Liver (tissue), 9 donors: ENCODE data around the gene CHEK2. TPM values are rescaled to one million over a fixed set of nuclear protein-coding genes. Genes with fewer than 3 reads are reported as not detected.

Experiments used
- DNase-seq: peaks from one replicate; pipeline ENCODE4 v3.0.0-alpha.2; 2017; ENCODE audit warnings: low spot score
- H3K27ac ChIP-seq, 2 donors: one replicate each; pipeline ENCODE4 v1.7.0; 2013; ENCODE audit warnings: inconsistent platforms in 2 of 2, low read length in 2 of 2, control low read depth in 1 of 2, low read depth in 1 of 2, mild to moderate bottlenecking in 1 of 2
- H3K27me3 ChIP-seq, 4 donors: one replicate each; pipeline versions ENCODE4 v1.6.1 to v1.7.0; 2013; ENCODE audit warnings: low read length in 3 of 4, inconsistent platforms in 1 of 4, mild to moderate bottlenecking in 1 of 4, moderate library complexity in 1 of 4; ENCODE audit not compliant: control insufficient read depth in 4 of 4, insufficient read depth in 4 of 4
- H3K36me3 ChIP-seq, 4 donors: one replicate each; pipeline versions ENCODE4 v1.6.1 to v1.7.0; 2013; ENCODE audit warnings: low read length in 3 of 4, mild to moderate bottlenecking in 3 of 4, low read depth in 1 of 4, moderate library complexity in 1 of 4; ENCODE audit not compliant: control insufficient read depth in 4 of 4, insufficient read depth in 3 of 4
- H3K4me1 ChIP-seq, 4 donors: one replicate each; pipeline versions ENCODE4 v1.6.1 to v1.7.0; 2013; ENCODE audit warnings: low read length in 3 of 4, mild to moderate bottlenecking in 3 of 4, moderate library complexity in 1 of 4; ENCODE audit not compliant: control insufficient read depth in 4 of 4, insufficient read depth in 4 of 4
- H3K4me3 ChIP-seq, 3 donors: one replicate each; pipeline versions ENCODE4 v1.6.1 to v1.7.0; 2013; ENCODE audit warnings: low read length in 3 of 3, control low read depth in 1 of 3, low read depth in 1 of 3, mild to moderate bottlenecking in 1 of 3
- H3K9ac ChIP-seq, 2 donors: one replicate each; pipeline ENCODE4 v1.7.0; 2013; ENCODE audit warnings: low read length in 2 of 2, mild to moderate bottlenecking in 2 of 2, moderate library complexity in 2 of 2, control low read depth in 1 of 2, low read depth in 1 of 2
- H3K9me3 ChIP-seq, 4 donors: one replicate each; pipeline versions ENCODE4 v1.6.1 to v1.7.0; 2013; ENCODE audit warnings: low read length in 3 of 4; ENCODE audit not compliant: control insufficient read depth in 4 of 4
- EGR1 ChIP-seq, 2 donors: IDR thresholded peaks; 2 replicates each; pipeline ENCODE4 v1.6.1; 2016 to 2018; ENCODE audit warnings: antibody characterized with exemption in 2 of 2, low read depth in 2 of 2
- FOXA1 ChIP-seq: IDR thresholded peaks from 2 replicates; pipeline ENCODE4 v1.6.1; 2016; ENCODE audit warnings: antibody characterized with exemption
- HNF4A ChIP-seq, 2 donors: conservative IDR thresholded peaks; 2 replicates each; pipeline ENCODE4 v1.6.1; 2016; ENCODE audit warnings: antibody characterized with exemption in 2 of 2, mild to moderate bottlenecking in 2 of 2
- HNF4G ChIP-seq: IDR thresholded peaks from 2 replicates; pipeline ENCODE4 v1.6.1; 2016; ENCODE audit warnings: antibody characterized with exemption
- JUND ChIP-seq, 2 donors: IDR thresholded peaks; 2 replicates each; pipeline ENCODE4 v1.6.1; 2016; ENCODE audit warnings: antibody characterized with exemption in 2 of 2
- NR2F2 ChIP-seq: IDR thresholded peaks from 2 replicates; pipeline ENCODE4 v1.6.1; 2016; ENCODE audit warnings: antibody characterized with exemption
- RXRA ChIP-seq, 2 donors: IDR thresholded peaks; 2 replicates each; pipeline ENCODE4 v1.6.1; 2017 to 2018; ENCODE audit warnings: antibody characterized with exemption in 2 of 2, mild to moderate bottlenecking in 1 of 2
- SP1 ChIP-seq: IDR thresholded peaks from 2 replicates; pipeline ENCODE4 v1.6.1; 2018; ENCODE audit warnings: antibody characterized with exemption, mild to moderate bottlenecking
- TAF1 ChIP-seq: conservative IDR thresholded peaks from 2 replicates; pipeline ENCODE4 v1.6.1; 2016; ENCODE audit warnings: antibody characterized with exemption, mild to moderate bottlenecking
- YY1 ChIP-seq: IDR thresholded peaks from 2 replicates; pipeline ENCODE4 v1.6.1; 2016; ENCODE audit warnings: antibody characterized with exemption, mild to moderate bottlenecking
- WGBS: extraction: QIAGEN DNeasy Blood & Tissue Kit; methylation state at CpG from one replicate; pipeline ENCODE4 v1.1.7; 2013; 5-methylcytosine and 5-hydroxymethylcytosine counted together
- polyA plus RNA-seq, 2 donors: library from polyadenylated mRNA; stranded (reverse) in 1 of 2; unstranded in 1 of 2; fragments of 200-250 nt in 1 of 2; fragments of >200 nt in 1 of 2; fragmentation: Nextera tagmentation in 1 of 2; extraction: Ambion mirVana in 1 of 2; gene quantifications; one replicate each; pipeline versions ENCODE4 v1.2.1 to v1.2.3, GENCODE V29; 2013 to 2015
- total RNA-seq, 2 donors: library from RNA; depleted of rRNA; stranded (reverse); fragments of >200 nt; gene quantifications; one replicate each; pipeline ENCODE4 v1.2.3, GENCODE V29; 2014
- TF ChIP-seq, protein P1 (sequence below): IDR thresholded peaks from 2 replicates; pipeline ENCODE4 v1.6.1; 2016; ENCODE audit warnings: antibody characterized with exemption
- TF ChIP-seq, protein P2 (sequence below): IDR thresholded peaks from 2 replicates; pipeline ENCODE4 v1.6.1; 2016; ENCODE audit warnings: antibody characterized with exemption, mild to moderate bottlenecking
- donor health status: healthy.
- donor health status: healthy.
- donor health status: healthy.
- donor health status: healthy.
- donor health status: healthy.

The CHEK2 gene
- total and polyA plus RNA-seq, 4 donors: 1.4 to 10.6 (median 2.8) TPM

DNA sequence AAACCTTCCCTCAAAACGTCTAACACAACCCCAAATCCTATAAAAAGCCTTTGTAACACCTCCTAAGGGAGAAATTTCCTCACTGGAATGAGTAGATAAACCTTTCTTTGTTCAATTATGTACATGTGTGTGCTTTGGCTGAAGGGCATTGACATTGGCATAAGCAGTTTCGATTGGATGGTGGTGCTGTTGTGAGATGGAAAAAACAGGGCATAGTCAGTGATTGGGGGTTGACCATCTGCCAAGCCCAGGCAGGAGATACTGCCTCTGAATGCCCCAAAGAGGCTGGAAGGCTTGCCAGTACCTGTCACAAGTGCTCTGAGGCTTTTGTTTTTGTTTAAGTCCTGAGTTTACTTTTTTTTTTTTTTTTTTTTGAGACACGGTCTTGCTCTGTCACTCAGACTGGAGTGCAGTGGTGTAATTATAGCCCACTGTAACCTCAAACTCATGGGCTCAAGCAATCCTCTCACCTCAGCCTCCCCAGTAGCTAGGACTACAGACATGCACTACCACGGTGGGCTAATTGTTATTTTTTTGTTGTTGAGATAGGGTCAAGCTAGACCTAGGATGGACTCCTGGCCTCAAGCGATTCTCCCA, 29.7 kb upstream of the CHEK2 start:
- H3K4me1 ChIP-seq: peaks cover 2 to 20% (median 7%) of the 10 kb centered on the region in 4 donors
- peaks cover 0 to 7% (median 3%) of the 10 kb centered on the region in 4 donors for H3K36me3 ChIP-seq
- WGBS: 55% methylated on average over 5 of the region's 5 CpGs
- no peak overlapping the region for H3K4me3 ChIP-seq
- TF ChIP-seq HNF4A (conservative IDR thresholded peaks at IDR 0.05) (peak; percentile 33 to 41), NR2F2 (no peak), FOXA1 (no peak), SP1 (peak; percentile 61), RXRA (IDR thresholded peaks at IDR 0.05) (peak; percentile 71 to 80), YY1 (no peak), EGR1 (IDR thresholded peaks at IDR 0.05; ENCODE audit: low read depth in 2 of 2) (peak in 1 of 2 donors; percentile 61), JUND (IDR thresholded peaks at IDR 0.05) (peak; percentile 39 to 63)
- TF ChIP-seq, protein P1, sequence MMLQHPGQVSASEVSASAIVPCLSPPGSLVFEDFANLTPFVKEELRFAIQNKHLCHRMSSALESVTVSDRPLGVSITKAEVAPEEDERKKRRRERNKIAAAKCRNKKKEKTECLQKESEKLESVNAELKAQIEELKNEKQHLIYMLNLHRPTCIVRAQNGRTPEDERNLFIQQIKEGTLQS: no peak
- TF ChIP-seq, protein P2, sequence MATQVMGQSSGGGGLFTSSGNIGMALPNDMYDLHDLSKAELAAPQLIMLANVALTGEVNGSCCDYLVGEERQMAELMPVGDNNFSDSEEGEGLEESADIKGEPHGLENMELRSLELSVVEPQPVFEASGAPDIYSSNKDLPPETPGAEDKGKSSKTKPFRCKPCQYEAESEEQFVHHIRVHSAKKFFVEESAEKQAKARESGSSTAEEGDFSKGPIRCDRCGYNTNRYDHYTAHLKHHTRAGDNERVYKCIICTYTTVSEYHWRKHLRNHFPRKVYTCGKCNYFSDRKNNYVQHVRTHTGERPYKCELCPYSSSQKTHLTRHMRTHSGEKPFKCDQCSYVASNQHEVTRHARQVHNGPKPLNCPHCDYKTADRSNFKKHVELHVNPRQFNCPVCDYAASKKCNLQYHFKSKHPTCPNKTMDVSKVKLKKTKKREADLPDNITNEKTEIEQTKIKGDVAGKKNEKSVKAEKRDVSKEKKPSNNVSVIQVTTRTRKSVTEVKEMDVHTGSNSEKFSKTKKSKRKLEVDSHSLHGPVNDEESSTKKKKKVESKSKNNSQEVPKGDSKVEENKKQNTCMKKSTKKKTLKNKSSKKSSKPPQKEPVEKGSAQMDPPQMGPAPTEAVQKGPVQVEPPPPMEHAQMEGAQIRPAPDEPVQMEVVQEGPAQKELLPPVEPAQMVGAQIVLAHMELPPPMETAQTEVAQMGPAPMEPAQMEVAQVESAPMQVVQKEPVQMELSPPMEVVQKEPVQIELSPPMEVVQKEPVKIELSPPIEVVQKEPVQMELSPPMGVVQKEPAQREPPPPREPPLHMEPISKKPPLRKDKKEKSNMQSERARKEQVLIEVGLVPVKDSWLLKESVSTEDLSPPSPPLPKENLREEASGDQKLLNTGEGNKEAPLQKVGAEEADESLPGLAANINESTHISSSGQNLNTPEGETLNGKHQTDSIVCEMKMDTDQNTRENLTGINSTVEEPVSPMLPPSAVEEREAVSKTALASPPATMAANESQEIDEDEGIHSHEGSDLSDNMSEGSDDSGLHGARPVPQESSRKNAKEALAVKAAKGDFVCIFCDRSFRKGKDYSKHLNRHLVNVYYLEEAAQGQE: no peak
- no peaks in the 10 kb centered on the region for H3K9me3 ChIP-seq
- H3K27me3 ChIP-seq: no peaks in the 10 kb centered on the region
- DNase-seq: no peak
- no peak overlapping the region for H3K9ac ChIP-seq
- no peak overlapping the region for H3K27ac ChIP-seq

DNA sequence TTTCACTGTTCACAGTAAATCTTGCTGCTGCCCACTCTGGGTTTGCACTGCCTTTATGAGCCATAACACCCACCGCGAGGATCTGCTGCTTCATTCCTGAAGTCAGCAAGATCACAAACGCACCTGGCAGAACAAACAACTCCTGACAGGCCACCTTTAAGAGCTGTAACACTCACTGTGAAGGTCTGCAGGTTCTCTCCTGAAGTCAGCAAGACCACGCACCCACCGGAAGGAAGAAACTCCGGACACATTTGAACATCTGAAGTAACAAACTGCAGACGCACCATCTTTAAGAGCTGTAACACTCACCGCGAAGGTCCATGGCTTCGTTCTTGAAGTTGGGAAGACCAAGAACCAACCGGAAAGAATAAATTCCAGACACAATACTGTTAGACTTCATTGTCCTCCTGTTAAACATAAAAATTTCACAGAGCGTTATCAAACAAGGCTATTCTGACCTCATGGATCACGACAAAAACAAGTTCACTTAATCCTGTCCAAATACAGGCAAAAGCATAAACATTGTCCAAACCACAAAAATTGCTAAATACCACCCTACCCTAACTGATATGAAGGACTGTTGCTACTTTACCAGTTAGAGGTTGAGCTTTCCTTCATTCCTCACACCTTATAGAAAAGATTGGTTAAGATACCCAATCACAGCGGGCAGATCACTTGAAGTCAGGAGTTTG, 27.9 kb upstream of the CHEK2 start:
- Histone ChIP-seq H3K27me3 (no peaks in the 10 kb centered on the region), H3K27ac (no peak overlapping the region), H3K9ac (no peak overlapping the region), H3K4me1 (peaks cover 2 to 17% (median 4%) of the 10 kb centered on the region in 4 donors), H3K4me3 (no peak overlapping the region), H3K36me3 (peaks cover 0 to 2% (median 0%) of the 10 kb centered on the region in 4 donors), H3K9me3 (no peaks in the 10 kb centered on the region)
- WGBS: 94% methylated on average over 14 of the region's 14 CpGs
- TF ChIP-seq EGR1 (IDR thresholded peaks at IDR 0.05; ENCODE audit: low read depth in 2 of 2): no peak
- no peak for TF ChIP-seq NR2F2
- no peak for TF ChIP-seq HNF4A (conservative IDR thresholded peaks at IDR 0.05)
- no peak for TF ChIP-seq HNF4G
- TF ChIP-seq FOXA1: no peak
- TF ChIP-seq JUND (IDR thresholded peaks at IDR 0.05): no peak
- TF ChIP-seq YY1: no peak
- TF ChIP-seq SP1: no peak
- no peak for TF ChIP-seq RXRA (IDR thresholded peaks at IDR 0.05)
- no peak for TF ChIP-seq TAF1
- TF ChIP-seq, protein P2: no peak
- TF ChIP-seq, protein P1: no peak
- DNase-seq: no peak
